GM23338 (cell line): ENCODE results near the gene RGS21. TPM values are rescaled to one million over a fixed set of nuclear protein-coding genes. Genes with fewer than 3 reads are reported as not detected.

Experiments used
- ATAC-seq: fragments of 200-7000 bp; cut with Tn5 transposase; 3 replicates; pipeline ENCODE4 v1.9.1; 2020
- DNase-seq: peaks from one replicate; pipeline ENCODE4 v3.0.0-alpha.2; 2015; ENCODE audit warnings: low spot score
- H2AFZ ChIP-seq: fragments of 200-600 bp; sonication (generic); 2 replicates; pipeline ENCODE4 v1.8.0; 2016; ENCODE audit warnings: antibody characterized with exemption, mild to moderate bottlenecking, moderate library complexity
- H3F3A ChIP-seq: fragments of 200-600 bp; sonication (generic); replicated peaks from 2 replicates; pipeline ENCODE4 v1.8.0; 2017; ENCODE audit warnings: antibody characterized with exemption, mixed run types, low read depth
- H3K27ac ChIP-seq: fragments of 200-600 bp; sonication (generic); 2 replicates; pipeline ENCODE4 v1.6.1; 2016; ENCODE audit warnings: low read depth
- H3K27me3 ChIP-seq: fragments of 200-600 bp; sonication (generic); 2 replicates; pipeline ENCODE4 v1.8.0; 2016; ENCODE audit warnings: mild to moderate bottlenecking, mixed run types, moderate library complexity; ENCODE audit not compliant: insufficient read depth
- H3K36me3 ChIP-seq: fragments of 200-600 bp; sonication (generic); 2 replicates; pipeline ENCODE4 v1.8.0; 2016; ENCODE audit warnings: mild to moderate bottlenecking; ENCODE audit not compliant: insufficient read depth
- H3K4me1 ChIP-seq: fragments of 200-600 bp; sonication (generic); 2 replicates; pipeline ENCODE4 v1.8.0; 2016; ENCODE audit warnings: mild to moderate bottlenecking, moderate library complexity; ENCODE audit not compliant: insufficient read depth
- H3K4me2 ChIP-seq: fragments of 200-600 bp; sonication (generic); 2 replicates; pipeline ENCODE4 v1.7.1; 2017; ENCODE audit warnings: mixed run types
- H3K4me3 ChIP-seq: fragments of 200-600 bp; sonication (generic); 2 replicates; pipeline ENCODE4 v1.6.1; 2016; ENCODE audit warnings: mixed run types
- H3K79me2 ChIP-seq: fragments of 200-600 bp; sonication (generic); replicated peaks from 2 replicates; pipeline ENCODE4 v1.8.0; 2017; ENCODE audit warnings: mild to moderate bottlenecking; ENCODE audit not compliant: insufficient read depth
- H3K9me2 ChIP-seq: fragments of 200-600 bp; sonication (generic); 2 replicates; pipeline ENCODE4 v1.8.0; 2017; ENCODE audit not compliant: insufficient read depth
- H4K20me1 ChIP-seq: fragments of 200-600 bp; sonication (generic); replicated peaks from 2 replicates; pipeline ENCODE4 v1.8.0; 2017; ENCODE audit warnings: mild to moderate bottlenecking; ENCODE audit not compliant: insufficient read depth
- H3K27ac Mint-ChIP-seq: 2 replicates; pipeline ENCODE4 v1.8.0; 2020; ENCODE audit warnings: inconsistent platforms, mild to moderate bottlenecking, moderate library complexity, mixed read lengths
- H3K27me3 Mint-ChIP-seq: 3 replicates; pipeline ENCODE4 v1.8.0; 2022; ENCODE audit warnings: low read depth, mild to moderate bottlenecking, moderate library complexity, mixed read lengths, inconsistent platforms; ENCODE audit not compliant: insufficient read depth, poor library complexity
- H3K36me3 Mint-ChIP-seq: 3 replicates; pipeline ENCODE4 v1.8.0; 2021; ENCODE audit warnings: low read depth, mild to moderate bottlenecking, inconsistent platforms, moderate library complexity, mixed read lengths
- H3K4me1 Mint-ChIP-seq: 3 replicates; pipeline ENCODE4 v1.8.0; 2020; ENCODE audit warnings: mild to moderate bottlenecking, inconsistent platforms, mixed read lengths
- H3K4me3 Mint-ChIP-seq: 3 replicates; pipeline ENCODE4 v1.8.0; 2021; ENCODE audit warnings: moderate library complexity, mild to moderate bottlenecking, inconsistent platforms, mixed read lengths
- H3K9me3 Mint-ChIP-seq: 3 replicates; pipeline ENCODE4 v1.8.0; 2020; ENCODE audit warnings: moderate library complexity, mild to moderate bottlenecking, inconsistent platforms, mixed read lengths
- CREB1 ChIP-seq: fragments of 250-450 bp; sonication (Bioruptor Pico); IDR thresholded peaks from 2 replicates; pipeline ENCODE4 v1.5.0; 2020; ENCODE audit warnings: low read depth, mild to moderate bottlenecking, moderate library complexity
- EZH2 ChIP-seq: fragments of 200-600 bp; sonication (generic); IDR thresholded peaks from one replicate; pipeline ENCODE4 v1.8.0; 2017; ENCODE audit warnings: antibody characterized with exemption, mild to moderate bottlenecking, low read depth; ENCODE audit not compliant: unreplicated experiment
- EZH2phosphoT487 ChIP-seq: fragments of 200-600 bp; sonication (generic); IDR thresholded peaks from one replicate; pipeline ENCODE4 v1.8.1; 2018; ENCODE audit warnings: antibody characterized with exemption; ENCODE audit not compliant: unreplicated experiment
- NANOG ChIP-seq: IDR thresholded peaks from 2 replicates; pipeline ENCODE4 v1.6.1; 2016; ENCODE audit warnings: antibody characterized with exemption, borderline replicate concordance
- POLR2AphosphoS5 ChIP-seq: IDR thresholded peaks from 2 replicates; pipeline ENCODE4 v1.6.1; 2016; ENCODE audit warnings: antibody characterized with exemption, low read depth
- STAT1 ChIP-seq: IDR thresholded peaks from one replicate; pipeline ENCODE4 v1.6.1; 2016; ENCODE audit warnings: antibody characterized with exemption; ENCODE audit not compliant: unreplicated experiment
- ZNF114 ChIP-seq: fragments of 250-450 bp; sonication (Bioruptor Pico); IDR thresholded peaks from 2 replicates; pipeline ENCODE4 v1.5.0; 2020; ENCODE audit warnings: mild to moderate bottlenecking, moderate library complexity
- polyA plus RNA-seq: library from polyadenylated mRNA; unstranded; fragments of >200 nt; fragmentation: Nextera tagmentation; extraction: Ambion mirVana; gene quantifications from 2 replicates; pipeline ENCODE4 v1.2.1, GENCODE V29; 2016
- total RNA-seq: library from RNA; depleted of rRNA; stranded (reverse); fragments of >200 nt; shearing (Covaris generic); gene quantifications from 2 replicates; pipeline ENCODE4 v1.2.3, GENCODE V29; 2014
- TF ChIP-seq, protein P1 (sequence below): fragments of 250-450 bp; sonication (Bioruptor Pico); IDR thresholded peaks from 2 replicates; pipeline ENCODE4 v1.5.0; 2020; ENCODE audit warnings: mild to moderate bottlenecking, moderate library complexity
- TF ChIP-seq, protein P2 (sequence below), 2 experiments: fragments of 200-600 bp in 1 of 2; sonication (generic) in 1 of 2; conservative IDR thresholded peaks; 2 replicates each; pipeline versions ENCODE4 v1.5.1 to v1.6.1; 2016 to 2017; ENCODE audit warnings: antibody characterized with exemption in 2 of 2, low read depth in 2 of 2, mild to moderate bottlenecking in 2 of 2, moderate library complexity in 1 of 2
- TF ChIP-seq, protein P3 (sequence below): IDR thresholded peaks from one replicate; pipeline ENCODE4 v1.6.1; 2018; ENCODE audit warnings: antibody characterized with exemption; ENCODE audit not compliant: unreplicated experiment
- TF ChIP-seq, protein P4 (sequence below): IDR thresholded peaks from 2 replicates; pipeline ENCODE4 v1.6.1; 2016; ENCODE audit warnings: antibody characterized with exemption

Gene RGS21
- total and polyA plus RNA-seq, 2 experiments from 2014 or later = not detected

- TF ChIP-seq, protein P1, sequence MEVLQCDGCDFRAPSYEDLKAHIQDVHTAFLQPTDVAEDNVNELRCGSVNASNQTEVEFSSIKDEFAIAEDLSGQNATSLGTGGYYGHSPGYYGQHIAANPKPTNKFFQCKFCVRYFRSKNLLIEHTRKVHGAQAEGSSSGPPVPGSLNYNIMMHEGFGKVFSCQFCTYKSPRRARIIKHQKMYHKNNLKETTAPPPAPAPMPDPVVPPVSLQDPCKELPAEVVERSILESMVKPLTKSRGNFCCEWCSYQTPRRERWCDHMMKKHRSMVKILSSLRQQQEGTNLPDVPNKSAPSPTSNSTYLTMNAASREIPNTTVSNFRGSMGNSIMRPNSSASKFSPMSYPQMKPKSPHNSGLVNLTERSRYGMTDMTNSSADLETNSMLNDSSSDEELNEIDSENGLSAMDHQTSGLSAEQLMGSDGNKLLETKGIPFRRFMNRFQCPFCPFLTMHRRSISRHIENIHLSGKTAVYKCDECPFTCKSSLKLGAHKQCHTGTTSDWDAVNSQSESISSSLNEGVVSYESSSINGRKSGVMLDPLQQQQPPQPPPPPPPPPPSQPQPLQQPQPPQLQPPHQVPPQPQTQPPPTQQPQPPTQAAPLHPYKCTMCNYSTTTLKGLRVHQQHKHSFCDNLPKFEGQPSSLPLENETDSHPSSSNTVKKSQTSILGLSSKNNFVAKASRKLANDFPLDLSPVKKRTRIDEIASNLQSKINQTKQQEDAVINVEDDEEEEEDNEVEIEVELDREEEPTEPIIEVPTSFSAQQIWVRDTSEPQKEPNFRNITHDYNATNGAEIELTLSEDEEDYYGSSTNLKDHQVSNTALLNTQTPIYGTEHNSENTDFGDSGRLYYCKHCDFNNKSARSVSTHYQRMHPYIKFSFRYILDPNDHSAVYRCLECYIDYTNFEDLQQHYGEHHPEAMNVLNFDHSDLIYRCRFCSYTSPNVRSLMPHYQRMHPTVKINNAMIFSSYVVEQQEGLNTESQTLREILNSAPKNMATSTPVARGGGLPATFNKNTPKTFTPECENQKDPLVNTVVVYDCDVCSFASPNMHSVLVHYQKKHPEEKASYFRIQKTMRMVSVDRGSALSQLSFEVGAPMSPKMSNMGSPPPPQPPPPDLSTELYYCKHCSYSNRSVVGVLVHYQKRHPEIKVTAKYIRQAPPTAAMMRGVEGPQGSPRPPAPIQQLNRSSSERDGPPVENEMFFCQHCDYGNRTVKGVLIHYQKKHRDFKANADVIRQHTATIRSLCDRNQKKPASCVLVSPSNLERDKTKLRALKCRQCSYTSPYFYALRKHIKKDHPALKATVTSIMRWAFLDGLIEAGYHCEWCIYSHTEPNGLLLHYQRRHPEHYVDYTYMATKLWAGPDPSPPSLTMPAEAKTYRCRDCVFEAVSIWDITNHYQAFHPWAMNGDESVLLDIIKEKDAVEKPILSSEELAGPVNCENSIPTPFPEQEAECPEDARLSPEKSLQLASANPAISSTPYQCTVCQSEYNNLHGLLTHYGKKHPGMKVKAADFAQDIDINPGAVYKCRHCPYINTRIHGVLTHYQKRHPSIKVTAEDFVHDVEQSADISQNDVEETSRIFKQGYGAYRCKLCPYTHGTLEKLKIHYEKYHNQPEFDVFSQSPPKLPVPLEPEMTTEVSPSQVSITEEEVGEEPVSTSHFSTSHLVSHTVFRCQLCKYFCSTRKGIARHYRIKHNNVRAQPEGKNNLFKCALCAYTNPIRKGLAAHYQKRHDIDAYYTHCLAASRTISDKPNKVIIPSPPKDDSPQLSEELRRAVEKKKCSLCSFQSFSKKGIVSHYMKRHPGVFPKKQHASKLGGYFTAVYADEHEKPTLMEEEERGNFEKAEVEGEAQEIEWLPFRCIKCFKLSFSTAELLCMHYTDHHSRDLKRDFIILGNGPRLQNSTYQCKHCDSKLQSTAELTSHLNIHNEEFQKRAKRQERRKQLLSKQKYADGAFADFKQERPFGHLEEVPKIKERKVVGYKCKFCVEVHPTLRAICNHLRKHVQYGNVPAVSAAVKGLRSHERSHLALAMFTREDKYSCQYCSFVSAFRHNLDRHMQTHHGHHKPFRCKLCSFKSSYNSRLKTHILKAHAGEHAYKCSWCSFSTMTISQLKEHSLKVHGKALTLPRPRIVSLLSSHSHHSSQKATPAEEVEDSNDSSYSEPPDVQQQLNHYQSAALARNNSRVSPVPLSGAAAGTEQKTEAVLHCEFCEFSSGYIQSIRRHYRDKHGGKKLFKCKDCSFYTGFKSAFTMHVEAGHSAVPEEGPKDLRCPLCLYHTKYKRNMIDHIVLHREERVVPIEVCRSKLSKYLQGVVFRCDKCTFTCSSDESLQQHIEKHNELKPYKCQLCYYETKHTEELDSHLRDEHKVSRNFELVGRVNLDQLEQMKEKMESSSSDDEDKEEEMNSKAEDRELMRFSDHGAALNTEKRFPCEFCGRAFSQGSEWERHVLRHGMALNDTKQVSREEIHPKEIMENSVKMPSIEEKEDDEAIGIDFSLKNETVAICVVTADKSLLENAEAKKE (CRISPR knock-in tag) = no peak
Observed at GRCh38 chr1:192386051-192386650, 69.4 kb downstream of the RGS21 start (continued).

DNA sequence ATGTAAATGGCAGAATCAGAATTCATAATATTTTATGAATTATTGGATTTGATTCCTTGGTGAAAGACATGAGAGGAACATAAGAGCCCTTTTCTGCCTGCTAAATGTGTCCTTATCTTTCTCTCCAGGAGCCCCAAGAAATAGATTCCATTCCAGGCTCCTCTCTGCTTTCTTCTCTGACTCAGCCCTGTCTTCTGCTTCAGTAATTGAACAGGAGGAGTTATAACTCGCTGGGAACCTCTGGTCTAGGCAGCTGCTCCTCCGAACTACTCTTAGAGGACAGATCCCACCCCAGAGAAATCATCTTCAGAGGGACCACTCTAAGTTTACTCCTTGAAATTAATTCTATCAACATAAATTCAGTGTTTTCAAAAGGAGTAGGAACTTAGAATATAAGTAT is 78.4 kb downstream of the RGS21 start:
- no peaks in the 10 kb centered on the region for H3K9me3 Mint-ChIP-seq
- no peaks in the 10 kb centered on the region for H3K27me3 ChIP-seq
- ATAC-seq (no peak), DNase-seq (no peak)
- no peak overlapping the region for H3K4me2 ChIP-seq
- no peak overlapping the region for H3K4me3 Mint-ChIP-seq
- no peak overlapping the region for H3K27ac ChIP-seq
- H3K27ac Mint-ChIP-seq = no peak overlapping the region
- H3K9me2 ChIP-seq = no peaks in the 10 kb centered on the region
- H3K4me3 ChIP-seq = no peak overlapping the region
- no peaks in the 10 kb centered on the region for H3K36me3 ChIP-seq
- no peaks in the 10 kb centered on the region for H3K4me1 ChIP-seq
- H3K4me1 Mint-ChIP-seq = peaks cover 2% of the 10 kb centered on the region; the same call in 2 of the 3 replicates
- H3K36me3 Mint-ChIP-seq = no peaks in the 10 kb centered on the region
- H3K27me3 Mint-ChIP-seq = no peaks in the 10 kb centered on the region
- no peaks in the 10 kb centered on the region for H3K79me2 ChIP-seq
- no peaks in the 10 kb centered on the region for H4K20me1 ChIP-seq
- H3F3A ChIP-seq = no peaks in the 10 kb centered on the region
- H2AFZ ChIP-seq = no peak overlapping the region
- no peak for TF ChIP-seq CREB1
- TF ChIP-seq, protein P2, sequence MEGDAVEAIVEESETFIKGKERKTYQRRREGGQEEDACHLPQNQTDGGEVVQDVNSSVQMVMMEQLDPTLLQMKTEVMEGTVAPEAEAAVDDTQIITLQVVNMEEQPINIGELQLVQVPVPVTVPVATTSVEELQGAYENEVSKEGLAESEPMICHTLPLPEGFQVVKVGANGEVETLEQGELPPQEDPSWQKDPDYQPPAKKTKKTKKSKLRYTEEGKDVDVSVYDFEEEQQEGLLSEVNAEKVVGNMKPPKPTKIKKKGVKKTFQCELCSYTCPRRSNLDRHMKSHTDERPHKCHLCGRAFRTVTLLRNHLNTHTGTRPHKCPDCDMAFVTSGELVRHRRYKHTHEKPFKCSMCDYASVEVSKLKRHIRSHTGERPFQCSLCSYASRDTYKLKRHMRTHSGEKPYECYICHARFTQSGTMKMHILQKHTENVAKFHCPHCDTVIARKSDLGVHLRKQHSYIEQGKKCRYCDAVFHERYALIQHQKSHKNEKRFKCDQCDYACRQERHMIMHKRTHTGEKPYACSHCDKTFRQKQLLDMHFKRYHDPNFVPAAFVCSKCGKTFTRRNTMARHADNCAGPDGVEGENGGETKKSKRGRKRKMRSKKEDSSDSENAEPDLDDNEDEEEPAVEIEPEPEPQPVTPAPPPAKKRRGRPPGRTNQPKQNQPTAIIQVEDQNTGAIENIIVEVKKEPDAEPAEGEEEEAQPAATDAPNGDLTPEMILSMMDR (conservative IDR thresholded peaks at IDR 0.05; ENCODE audit: low read depth in 2 of 2) = no peak
- TF ChIP-seq EZH2phosphoT487 = no peak
- TF ChIP-seq, protein P3, sequence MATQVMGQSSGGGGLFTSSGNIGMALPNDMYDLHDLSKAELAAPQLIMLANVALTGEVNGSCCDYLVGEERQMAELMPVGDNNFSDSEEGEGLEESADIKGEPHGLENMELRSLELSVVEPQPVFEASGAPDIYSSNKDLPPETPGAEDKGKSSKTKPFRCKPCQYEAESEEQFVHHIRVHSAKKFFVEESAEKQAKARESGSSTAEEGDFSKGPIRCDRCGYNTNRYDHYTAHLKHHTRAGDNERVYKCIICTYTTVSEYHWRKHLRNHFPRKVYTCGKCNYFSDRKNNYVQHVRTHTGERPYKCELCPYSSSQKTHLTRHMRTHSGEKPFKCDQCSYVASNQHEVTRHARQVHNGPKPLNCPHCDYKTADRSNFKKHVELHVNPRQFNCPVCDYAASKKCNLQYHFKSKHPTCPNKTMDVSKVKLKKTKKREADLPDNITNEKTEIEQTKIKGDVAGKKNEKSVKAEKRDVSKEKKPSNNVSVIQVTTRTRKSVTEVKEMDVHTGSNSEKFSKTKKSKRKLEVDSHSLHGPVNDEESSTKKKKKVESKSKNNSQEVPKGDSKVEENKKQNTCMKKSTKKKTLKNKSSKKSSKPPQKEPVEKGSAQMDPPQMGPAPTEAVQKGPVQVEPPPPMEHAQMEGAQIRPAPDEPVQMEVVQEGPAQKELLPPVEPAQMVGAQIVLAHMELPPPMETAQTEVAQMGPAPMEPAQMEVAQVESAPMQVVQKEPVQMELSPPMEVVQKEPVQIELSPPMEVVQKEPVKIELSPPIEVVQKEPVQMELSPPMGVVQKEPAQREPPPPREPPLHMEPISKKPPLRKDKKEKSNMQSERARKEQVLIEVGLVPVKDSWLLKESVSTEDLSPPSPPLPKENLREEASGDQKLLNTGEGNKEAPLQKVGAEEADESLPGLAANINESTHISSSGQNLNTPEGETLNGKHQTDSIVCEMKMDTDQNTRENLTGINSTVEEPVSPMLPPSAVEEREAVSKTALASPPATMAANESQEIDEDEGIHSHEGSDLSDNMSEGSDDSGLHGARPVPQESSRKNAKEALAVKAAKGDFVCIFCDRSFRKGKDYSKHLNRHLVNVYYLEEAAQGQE = no peak
- TF ChIP-seq POLR2AphosphoS5 = no peak
- TF ChIP-seq NANOG = no peak
- TF ChIP-seq, protein P4, sequence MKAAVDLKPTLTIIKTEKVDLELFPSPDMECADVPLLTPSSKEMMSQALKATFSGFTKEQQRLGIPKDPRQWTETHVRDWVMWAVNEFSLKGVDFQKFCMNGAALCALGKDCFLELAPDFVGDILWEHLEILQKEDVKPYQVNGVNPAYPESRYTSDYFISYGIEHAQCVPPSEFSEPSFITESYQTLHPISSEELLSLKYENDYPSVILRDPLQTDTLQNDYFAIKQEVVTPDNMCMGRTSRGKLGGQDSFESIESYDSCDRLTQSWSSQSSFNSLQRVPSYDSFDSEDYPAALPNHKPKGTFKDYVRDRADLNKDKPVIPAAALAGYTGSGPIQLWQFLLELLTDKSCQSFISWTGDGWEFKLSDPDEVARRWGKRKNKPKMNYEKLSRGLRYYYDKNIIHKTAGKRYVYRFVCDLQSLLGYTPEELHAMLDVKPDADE = no peak
- no peak for TF ChIP-seq EZH2
- TF ChIP-seq STAT1 = no peak
- no peak for TF ChIP-seq ZNF114 (CRISPR knock-in tag)
